ENCODE results near the gene PLK4. TPM values are rescaled to one million over a fixed set of nuclear protein-coding genes. Genes with fewer than 3 reads are reported as not detected.

The PLK4 gene
- total RNA-seq, 1 experiment from 2014 or later: 40.2 TPM

GRCh38 chr4:127881563-127881864 lies 821 bp downstream of the PLK4 start:
- Histone ChIP-seq H3K79me2 (ENCODE audit: insufficient read depth, low read length) (no peaks in the 10 kb centered on the region), H3K9ac (ENCODE audit: extremely low read depth, insufficient read length, low read length) (peak overlapping the region; percentile 81), H3K23me2 (ENCODE audit: insufficient read length, low read depth, low read length, poor library complexity, severe bottlenecking) (no peaks in the 10 kb centered on the region), H2BK120ac (ENCODE audit: low read depth, low read length, poor library complexity, severe bottlenecking) (no peak overlapping the region), H4K91ac (ENCODE audit: insufficient read length, low read depth, low read length) (no peak overlapping the region), H3K23ac (ENCODE audit: insufficient read length, low read depth, low read length) (no peak overlapping the region), H3K18ac (ENCODE audit: insufficient read length, low read depth, low read length) (peak overlapping the region; percentile 2), H3T11ph (ENCODE audit: low read length) (no peak overlapping the region), H3K14ac (ENCODE audit: insufficient read depth, low read length) (peak overlapping the region; percentile 33; the same call in 1 of the 2 replicates), H3K27me3 (ENCODE audit: insufficient read depth, low read length) (no peaks in the 10 kb centered on the region), H2AFZ (ENCODE audit: low read length) (no peak overlapping the region), H3K4me2 (ENCODE audit: insufficient read depth, insufficient read length, low read length) (peak overlapping the region; percentile 57), H2BK20ac (ENCODE audit: low read depth, low read length, poor library complexity, severe bottlenecking) (no peak overlapping the region), H3K27ac (ENCODE audit: insufficient read length, low read depth, low read length) (no peak overlapping the region), H4K20me1 (ENCODE audit: control insufficient read depth, insufficient read depth, insufficient read length) (no peaks in the 10 kb centered on the region), H2AK5ac (ENCODE audit: insufficient read length, low read length) (no peak overlapping the region), H3K56ac (ENCODE audit: insufficient read length, low read depth, low read length) (no peak overlapping the region), H2BK12ac (ENCODE audit: insufficient read length, low read depth, low read length) (no peak overlapping the region), H2BK15ac (ENCODE audit: low read depth, low read length) (no peak overlapping the region), H4K5ac (ENCODE audit: insufficient read length, low read depth, low read length) (no peak overlapping the region), H3K4ac (ENCODE audit: low read depth, low read length) (no peak overlapping the region), H4K8ac (replicated peaks; ENCODE audit: insufficient read length, low read depth, low read length) (no peak overlapping the region), H3K79me1 (ENCODE audit: insufficient read depth, low read depth, low read length, poor library complexity, severe bottlenecking) (no peaks in the 10 kb centered on the region), H3K4me1 (ENCODE audit: insufficient read depth, low read length) (no peaks in the 10 kb centered on the region), H3K9me3 (ENCODE audit: control insufficient read depth, low read depth, low read length) (no peaks in the 10 kb centered on the region), H2BK5ac (ENCODE audit: insufficient read length, low read length) (no peak overlapping the region)
- H3K9me3 Mint-ChIP-seq: peaks cover 0 to 3% of the 10 kb centered on the region in 2 experiments; a peak in 2 of 5 replicates
- peaks cover 17 to 45% (median 37%) of the 10 kb centered on the region in 3 experiments for H3K36me3 Mint-ChIP-seq (ENCODE audit: insufficient read depth in 1 of 3, low read depth in 3 of 3)
- peak overlapping the region; percentile 100; a peak in 6 of 7 replicates for H3K27ac Mint-ChIP-seq
- whole genome bisulfite sequencing (ENCODE audit: extremely low coverage, insufficient read length, low lambda C conversion rate): no CpG with 5 or more reads among the region's 7 CpGs
- H3K4me1 Mint-ChIP-seq: peaks cover 9 to 18% of the 10 kb centered on the region in 2 experiments
- DNase-seq: no peak
- H3K27me3 Mint-ChIP-seq (ENCODE audit: low read depth): no peaks in the 10 kb centered on the region; the same call in 1 of the 2 replicates
- H3K4me3 Mint-ChIP-seq: peak overlapping the region; percentile 91 to 95
- TF ChIP-seq CTCF (conservative IDR thresholded peaks at IDR 0.05): no peak

Measured in H9 (cell line).